Stimulated activated CD8-positive, alpha-beta memory T cell treated with anti-CD3 and anti-CD28 coated beads, Interleukin-12 subunit alpha, Interleukin-12 subunit beta, amount 100 ng/mL, for 24 hours (primary cell): ENCODE measurements around the gene OR6S1.
"Not testable (repeated sequence)": the region's sequence is repeated elsewhere in the genome, so short reads cannot be mapped to it uniquely, and the experiment has no call there.

Experiments
- DNase-seq: peaks from one replicate; pipeline ENCODE4 v3.0.0-alpha.2; 2020; ENCODE audit errors: extremely low read depth

OR6S1 gene

DNA sequence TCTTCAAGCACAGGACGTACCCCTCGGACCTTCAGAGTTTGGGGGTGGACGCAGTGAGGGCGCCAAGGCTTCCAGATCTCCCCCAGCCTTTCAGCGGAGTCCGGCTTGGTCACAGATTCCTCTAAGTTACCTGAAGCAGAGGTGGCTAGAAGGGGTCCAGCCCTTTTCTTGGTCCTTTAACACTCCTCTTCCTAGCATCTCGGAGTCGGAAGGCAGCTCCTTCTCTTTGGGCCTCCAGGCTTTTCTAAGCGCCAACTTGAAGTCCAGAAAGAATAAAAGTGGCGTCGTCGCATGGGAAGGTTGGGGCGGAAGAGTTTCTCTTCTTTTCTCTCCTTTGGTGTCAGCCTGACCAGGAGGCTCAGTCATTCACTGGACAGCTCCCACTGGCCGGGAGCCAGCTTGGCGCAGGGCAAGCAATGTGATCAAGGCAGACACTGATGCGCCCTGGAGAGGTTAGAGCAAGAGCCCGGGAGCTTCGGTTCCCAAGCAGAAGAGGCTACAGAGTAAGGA, 9.6 kb downstream of the OR6S1 start:
- no peak for DNase-seq

GRCh38 chr14:20631023-20631879, 10.2 kb downstream of the OR6S1 start:
- DNase-seq: no peak

- DNase-seq: no peak
These were observed 11.0 kb downstream of the OR6S1 start for GRCh38 chr14:20630340-20631022.

DNA sequence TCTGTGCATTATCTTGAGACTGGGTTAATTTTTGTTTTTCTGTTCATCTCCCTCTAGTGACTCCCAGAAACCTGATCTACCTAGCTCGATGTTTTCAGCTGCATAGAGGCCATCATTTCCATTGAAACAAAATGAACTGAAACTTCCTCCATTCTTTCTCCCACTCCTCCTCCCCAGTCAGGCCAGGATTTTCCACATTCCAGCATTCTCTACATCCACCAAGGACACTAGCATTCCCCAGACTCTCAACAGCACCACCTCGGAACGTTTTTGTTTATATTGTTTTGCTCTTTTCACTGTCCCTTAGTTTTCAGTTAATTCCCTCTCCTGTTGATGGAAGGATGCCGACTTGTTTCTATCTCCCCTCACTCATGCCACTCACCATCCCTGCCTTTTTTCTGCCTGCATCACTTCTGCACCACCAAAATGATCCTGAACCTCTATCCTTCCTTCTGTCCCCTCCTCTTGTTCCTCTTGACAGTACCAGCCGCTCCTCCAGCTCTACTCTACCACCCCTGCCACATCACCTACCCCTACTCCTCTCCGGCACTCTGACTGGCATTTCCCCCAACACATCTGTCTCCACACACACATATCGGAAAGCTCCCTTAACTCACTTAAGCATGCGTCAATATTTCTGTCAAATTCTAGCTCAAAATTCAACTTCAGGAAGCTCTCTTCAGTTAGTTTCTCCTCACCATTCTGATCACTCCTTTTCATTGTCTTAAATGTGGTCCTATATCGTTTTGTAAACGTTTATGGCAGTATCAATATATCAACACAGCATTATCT, 13.2 kb downstream of the OR6S1 start:
- DNase-seq: no peak

- no peak for DNase-seq
These were observed 14.0 kb downstream of the OR6S1 start for GRCh38 chr14:20627346-20628027.

GRCh38 chr14:20626274-20626673, 15.2 kb downstream of the OR6S1 start:
- no peak for DNase-seq

GRCh38 chr14:20624495-20625070, 16.9 kb downstream of the OR6S1 start:
- no peak for DNase-seq

GRCh38 chr14:20623798-20624197, 17.7 kb downstream of the OR6S1 start:
- DNase-seq: no peak

DNA sequence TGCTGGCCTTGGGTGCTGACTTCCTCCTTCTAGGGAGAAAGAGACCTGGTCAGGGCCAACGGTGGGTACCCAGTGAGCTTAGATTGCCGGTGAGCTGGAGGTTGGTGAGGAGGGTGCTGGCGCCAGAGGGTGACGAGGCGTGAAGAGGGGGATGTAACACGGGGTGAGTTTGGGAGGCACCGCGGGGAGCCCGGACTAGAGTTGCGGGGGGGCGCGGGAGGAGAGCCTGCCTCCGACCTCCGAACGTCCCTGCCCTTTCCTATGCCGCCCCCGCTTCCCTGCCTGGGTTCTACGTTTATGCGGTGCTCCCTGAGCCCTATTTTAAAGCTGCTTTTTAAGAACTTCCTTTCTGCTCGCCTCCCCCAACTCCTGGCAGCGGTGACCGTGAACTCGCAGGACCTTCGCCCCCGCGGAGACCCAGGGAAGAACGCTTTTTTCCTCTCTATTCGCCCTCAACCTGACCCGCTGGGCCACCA, 18.6 kb downstream of the OR6S1 start:
- no peak for DNase-seq

- DNase-seq: no peak
These were observed 20.6 kb downstream of the OR6S1 start for GRCh38 chr14:20620798-20621478.

- not testable (repeated sequence) for DNase-seq
These were observed 21.8 kb downstream of the OR6S1 start for GRCh38 chr14:20619688-20620087.

DNA sequence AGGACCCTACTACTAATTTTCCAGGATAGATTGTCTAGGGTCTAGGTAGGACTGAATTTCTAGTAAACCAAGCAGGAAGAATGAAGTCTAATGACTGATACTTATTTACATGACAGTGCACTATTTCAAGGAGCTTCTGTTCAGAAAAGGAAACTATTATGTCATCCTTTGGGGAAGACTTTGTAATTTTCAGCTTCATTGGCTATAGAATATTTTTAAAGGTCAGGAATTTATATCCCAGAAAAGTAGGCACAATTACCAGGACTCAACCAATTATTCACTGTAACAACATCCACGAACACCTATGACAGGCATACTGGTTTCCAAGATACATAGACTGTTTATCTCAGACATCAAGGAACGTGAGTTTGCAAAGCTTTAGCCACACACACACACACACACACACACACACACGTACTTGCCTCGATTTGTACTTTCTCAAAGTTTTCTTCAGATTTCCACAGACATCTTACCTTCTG, 23.2 kb downstream of the OR6S1 start:
- DNase-seq: no peak

GRCh38 chr14:20617138-20618003, 24.1 kb downstream of the OR6S1 start:
- no peak for DNase-seq

- no peak for DNase-seq
These were observed 25.5 kb downstream of the OR6S1 start for GRCh38 chr14:20615996-20616395.

GRCh38 chr14:20614038-20614840, 27.3 kb downstream of the OR6S1 start:
- DNase-seq: no peak

DNA sequence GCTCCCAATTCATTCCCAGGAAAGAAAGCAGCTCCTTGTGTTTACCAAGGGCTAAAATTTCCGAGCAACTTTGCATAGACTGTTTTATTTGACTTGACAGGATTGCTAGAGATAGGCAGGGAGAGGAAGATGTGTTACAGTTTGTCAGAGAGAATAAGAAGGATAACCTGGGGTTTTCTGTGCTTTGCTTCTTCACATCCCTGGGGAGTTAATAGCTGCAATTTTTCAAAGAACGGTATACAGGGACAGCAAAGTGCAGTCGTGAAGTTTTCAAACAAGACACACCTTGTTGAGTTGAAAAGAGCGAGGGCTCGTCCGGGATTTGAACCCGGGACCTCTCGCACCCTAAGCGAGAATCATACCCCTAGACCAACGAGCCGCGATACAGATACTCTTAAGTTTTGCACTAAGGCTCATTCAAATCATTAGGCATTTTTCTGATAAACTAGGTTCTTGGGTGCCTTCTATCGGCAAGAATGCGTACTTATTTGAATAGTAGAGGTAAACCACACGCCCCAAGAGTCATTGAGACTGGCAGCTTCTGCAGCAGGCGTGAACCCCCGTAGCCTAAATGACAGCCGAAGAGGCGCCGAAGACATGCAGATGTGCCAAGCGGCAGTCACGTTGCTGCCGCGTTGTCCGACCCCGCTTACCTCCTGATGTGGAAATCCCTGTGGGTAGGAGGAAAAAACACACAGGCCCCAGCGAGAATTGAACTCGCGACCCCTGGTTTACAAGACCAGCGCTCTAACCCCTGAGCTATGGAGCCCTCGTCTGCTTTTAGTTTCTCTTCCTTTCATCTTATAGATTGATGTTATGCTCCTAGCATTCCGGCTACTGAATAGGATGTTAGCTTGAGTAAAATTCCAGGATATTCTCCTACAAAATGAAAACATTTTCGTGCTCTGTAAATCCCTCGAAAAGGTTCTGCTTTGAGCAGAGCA, 28.1 kb downstream of the OR6S1 start:
- peak; percentile 73 for DNase-seq

GRCh38 chr14:20612403-20612802, 29.1 kb downstream of the OR6S1 start:
- DNase-seq: no peak
